ENCODE measurements around the gene CHADL. TPM values are rescaled to one million over a fixed set of nuclear protein-coding genes. Genes with fewer than 3 reads are reported as not detected.

The CHADL gene
- total and polyA plus RNA-seq, 9 of the 15 experiments (the other 6 are each of a cell fraction or from before 2014, with no cell fraction given): not detected

- TF ChIP-seq ZNF280B (CRISPR knock-in tag; IDR thresholded peaks at IDR 0.05): no peak
- TF ChIP-seq, protein P1, sequence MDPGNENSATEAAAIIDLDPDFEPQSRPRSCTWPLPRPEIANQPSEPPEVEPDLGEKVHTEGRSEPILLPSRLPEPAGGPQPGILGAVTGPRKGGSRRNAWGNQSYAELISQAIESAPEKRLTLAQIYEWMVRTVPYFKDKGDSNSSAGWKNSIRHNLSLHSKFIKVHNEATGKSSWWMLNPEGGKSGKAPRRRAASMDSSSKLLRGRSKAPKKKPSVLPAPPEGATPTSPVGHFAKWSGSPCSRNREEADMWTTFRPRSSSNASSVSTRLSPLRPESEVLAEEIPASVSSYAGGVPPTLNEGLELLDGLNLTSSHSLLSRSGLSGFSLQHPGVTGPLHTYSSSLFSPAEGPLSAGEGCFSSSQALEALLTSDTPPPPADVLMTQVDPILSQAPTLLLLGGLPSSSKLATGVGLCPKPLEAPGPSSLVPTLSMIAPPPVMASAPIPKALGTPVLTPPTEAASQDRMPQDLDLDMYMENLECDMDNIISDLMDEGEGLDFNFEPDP (CRISPR knock-in tag; IDR thresholded peaks at IDR 0.05): no peak
- TF ChIP-seq ZNF444 (CRISPR knock-in tag; IDR thresholded peaks at IDR 0.05): no peak
- no peak for TF ChIP-seq BRCA1 (IDR thresholded peaks at IDR 0.05)
- no peak for TF ChIP-seq BRCA1 (CRISPR knock-in tag; IDR thresholded peaks at IDR 0.05)
- 0 out of 2 replicates have a peak, but pooled peaks have one; percentile 53 for TF ChIP-seq MTA3 (IDR thresholded peaks at IDR 0.05; ENCODE audit: borderline replicate concordance)
- TF ChIP-seq, protein P2, sequence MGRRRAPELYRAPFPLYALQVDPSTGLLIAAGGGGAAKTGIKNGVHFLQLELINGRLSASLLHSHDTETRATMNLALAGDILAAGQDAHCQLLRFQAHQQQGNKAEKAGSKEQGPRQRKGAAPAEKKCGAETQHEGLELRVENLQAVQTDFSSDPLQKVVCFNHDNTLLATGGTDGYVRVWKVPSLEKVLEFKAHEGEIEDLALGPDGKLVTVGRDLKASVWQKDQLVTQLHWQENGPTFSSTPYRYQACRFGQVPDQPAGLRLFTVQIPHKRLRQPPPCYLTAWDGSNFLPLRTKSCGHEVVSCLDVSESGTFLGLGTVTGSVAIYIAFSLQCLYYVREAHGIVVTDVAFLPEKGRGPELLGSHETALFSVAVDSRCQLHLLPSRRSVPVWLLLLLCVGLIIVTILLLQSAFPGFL (CRISPR knock-in tag; IDR thresholded peaks at IDR 0.05): no peak
- no peak for TF ChIP-seq NR4A1 (CRISPR knock-in tag; IDR thresholded peaks at IDR 0.05)
- TF ChIP-seq NR4A1 (tag; IDR thresholded peaks at IDR 0.05): no peak
- TF ChIP-seq, protein P3, sequence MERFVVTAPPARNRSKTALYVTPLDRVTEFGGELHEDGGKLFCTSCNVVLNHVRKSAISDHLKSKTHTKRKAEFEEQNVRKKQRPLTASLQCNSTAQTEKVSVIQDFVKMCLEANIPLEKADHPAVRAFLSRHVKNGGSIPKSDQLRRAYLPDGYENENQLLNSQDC (CRISPR knock-in tag; IDR thresholded peaks at IDR 0.05): no peak
- no peak for TF ChIP-seq GATAD2B (IDR thresholded peaks at IDR 0.05; ENCODE audit: borderline replicate concordance)
- no peak for TF ChIP-seq IRF9 (tag; IDR thresholded peaks at IDR 0.05)
- no peak for TF ChIP-seq ARHGAP35 (IDR thresholded peaks at IDR 0.05; ENCODE audit: partially characterized antibody)
- TF ChIP-seq ZNF23 (CRISPR knock-in tag; IDR thresholded peaks at IDR 0.05): no peak
- no peak for TF ChIP-seq ARID2 (IDR thresholded peaks at IDR 0.05)
- TF ChIP-seq SRF (CRISPR knock-in tag; IDR thresholded peaks at IDR 0.05): no peak
- TF ChIP-seq, protein P4, sequence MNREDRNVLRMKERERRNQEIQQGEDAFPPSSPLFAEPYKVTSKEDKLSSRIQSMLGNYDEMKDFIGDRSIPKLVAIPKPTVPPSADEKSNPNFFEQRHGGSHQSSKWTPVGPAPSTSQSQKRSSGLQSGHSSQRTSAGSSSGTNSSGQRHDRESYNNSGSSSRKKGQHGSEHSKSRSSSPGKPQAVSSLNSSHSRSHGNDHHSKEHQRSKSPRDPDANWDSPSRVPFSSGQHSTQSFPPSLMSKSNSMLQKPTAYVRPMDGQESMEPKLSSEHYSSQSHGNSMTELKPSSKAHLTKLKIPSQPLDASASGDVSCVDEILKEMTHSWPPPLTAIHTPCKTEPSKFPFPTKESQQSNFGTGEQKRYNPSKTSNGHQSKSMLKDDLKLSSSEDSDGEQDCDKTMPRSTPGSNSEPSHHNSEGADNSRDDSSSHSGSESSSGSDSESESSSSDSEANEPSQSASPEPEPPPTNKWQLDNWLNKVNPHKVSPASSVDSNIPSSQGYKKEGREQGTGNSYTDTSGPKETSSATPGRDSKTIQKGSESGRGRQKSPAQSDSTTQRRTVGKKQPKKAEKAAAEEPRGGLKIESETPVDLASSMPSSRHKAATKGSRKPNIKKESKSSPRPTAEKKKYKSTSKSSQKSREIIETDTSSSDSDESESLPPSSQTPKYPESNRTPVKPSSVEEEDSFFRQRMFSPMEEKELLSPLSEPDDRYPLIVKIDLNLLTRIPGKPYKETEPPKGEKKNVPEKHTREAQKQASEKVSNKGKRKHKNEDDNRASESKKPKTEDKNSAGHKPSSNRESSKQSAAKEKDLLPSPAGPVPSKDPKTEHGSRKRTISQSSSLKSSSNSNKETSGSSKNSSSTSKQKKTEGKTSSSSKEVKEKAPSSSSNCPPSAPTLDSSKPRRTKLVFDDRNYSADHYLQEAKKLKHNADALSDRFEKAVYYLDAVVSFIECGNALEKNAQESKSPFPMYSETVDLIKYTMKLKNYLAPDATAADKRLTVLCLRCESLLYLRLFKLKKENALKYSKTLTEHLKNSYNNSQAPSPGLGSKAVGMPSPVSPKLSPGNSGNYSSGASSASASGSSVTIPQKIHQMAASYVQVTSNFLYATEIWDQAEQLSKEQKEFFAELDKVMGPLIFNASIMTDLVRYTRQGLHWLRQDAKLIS (CRISPR knock-in tag; IDR thresholded peaks at IDR 0.05): no peak
- TF ChIP-seq RBBP5 (IDR thresholded peaks at IDR 0.05; ENCODE audit: borderline replicate concordance, insufficient read depth, low read length, poor library complexity, severe bottlenecking): peak; percentile 30
- TF ChIP-seq KLF13 (tag; IDR thresholded peaks at IDR 0.05; ENCODE audit: borderline replicate concordance, low read depth): no peak
Measured at GRCh38 chr22:41285441-41285819, 44.7 kb upstream of the CHADL start (continued).
